Measurements from ENCODE around the gene TESK2. TPM values are rescaled to one million over a fixed set of nuclear protein-coding genes. Genes with fewer than 3 reads are reported as not detected.

TESK2 gene
- polyA plus RNA-seq, 1 donor, result 1.9 TPM

DNA sequence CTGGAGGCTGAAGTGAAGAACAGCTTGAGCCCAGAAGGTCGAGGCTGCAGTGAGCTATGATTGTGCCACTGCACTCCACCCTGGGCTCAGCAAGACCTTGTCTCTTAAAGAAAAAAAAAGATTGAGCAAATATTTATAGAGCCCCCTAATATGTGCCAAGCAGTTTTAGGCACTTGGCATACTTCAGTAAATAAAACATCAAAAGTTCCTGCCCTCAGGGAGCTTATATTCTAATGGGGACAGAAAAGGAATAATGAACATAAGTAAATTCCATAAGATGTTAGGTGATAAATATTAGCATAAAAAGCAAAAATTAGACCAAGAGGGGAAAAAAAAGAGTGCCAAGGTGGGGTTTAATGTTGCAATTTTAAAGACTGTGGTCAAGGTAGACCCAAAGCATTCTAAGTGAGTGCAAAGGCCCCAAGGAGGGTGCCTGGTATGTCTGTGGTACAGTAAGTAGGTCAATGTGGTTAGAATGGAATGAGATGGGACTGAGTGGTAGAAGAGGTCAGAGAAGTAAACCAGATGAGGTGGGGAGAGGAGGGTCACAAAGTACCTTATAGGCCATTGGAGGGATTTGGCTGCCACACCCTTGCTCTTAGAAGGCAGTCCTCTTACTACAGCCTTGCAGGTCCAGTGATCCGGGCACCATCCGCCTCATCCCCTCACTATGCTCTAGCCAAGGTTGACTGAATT is 153.2 kb downstream of the TESK2 start:
- no peak for DNase-seq (ENCODE audit: low read depth)

DNA sequence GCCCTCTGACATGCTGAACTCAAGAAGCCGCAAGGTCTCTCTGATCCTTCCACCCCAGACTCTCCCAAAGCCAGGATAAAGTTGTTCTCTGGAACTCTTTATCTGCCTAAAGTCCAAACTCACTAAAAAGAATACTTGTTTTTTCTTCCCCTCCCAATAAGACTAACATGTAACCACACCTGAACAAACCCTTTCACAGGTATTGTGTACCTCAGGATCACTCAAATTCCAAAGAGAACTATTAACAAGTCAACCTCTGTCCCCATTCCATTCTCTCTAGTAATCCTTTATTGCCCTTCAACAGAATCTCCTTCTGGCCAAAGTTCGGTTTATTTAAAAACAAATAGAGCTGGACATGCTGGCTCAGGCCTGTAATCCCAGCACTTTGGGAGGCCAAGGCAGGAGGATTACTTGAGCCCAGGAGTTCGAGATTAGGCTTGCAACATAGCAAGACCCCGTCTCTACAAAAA is 155.1 kb downstream of the TESK2 start:
- no peak for DNase-seq (ENCODE audit: low read depth)

DNA sequence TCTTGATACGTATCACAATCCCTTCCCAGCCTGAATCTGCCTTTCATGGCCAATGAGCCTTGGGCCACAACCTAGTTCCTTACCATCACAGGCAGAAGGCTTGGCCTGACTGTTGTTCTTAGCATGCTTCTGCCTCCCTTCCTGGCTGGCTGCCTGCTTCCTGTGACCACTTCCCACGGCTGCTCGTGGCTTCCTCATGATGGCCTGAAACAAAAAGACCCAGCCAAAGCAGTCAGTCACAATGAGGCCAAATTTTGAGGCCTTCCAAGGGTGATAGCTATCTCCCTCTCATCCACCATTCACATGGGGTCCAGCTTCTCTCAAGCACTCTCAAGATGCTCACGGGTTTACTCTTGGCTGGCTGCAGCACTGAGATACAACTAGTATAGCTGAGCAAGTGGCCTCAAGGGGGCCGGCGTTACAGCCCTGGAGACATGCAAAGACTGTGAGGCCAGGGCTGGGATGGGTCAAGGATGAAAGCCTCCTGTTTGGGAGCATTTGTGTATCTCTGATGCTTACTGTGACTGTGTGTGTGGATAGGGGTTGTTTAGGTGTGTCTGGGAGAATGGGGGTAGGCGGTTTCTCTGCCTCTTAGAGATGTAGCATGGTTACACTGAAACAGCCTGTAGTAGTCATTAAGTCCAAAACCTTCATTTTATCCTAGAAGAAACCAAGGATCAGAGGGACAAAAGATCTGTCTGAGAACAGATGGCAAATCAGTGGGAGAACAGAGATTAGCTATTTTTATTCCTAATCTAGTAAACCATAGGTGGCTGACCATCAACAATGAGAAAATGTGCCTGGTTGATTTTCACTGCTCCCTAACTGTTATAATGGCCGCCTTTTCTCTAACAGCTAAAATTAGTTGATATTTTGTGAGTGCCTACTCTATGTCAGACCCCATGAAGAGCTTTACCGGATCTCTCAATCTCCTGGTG is 156.4 kb downstream of the TESK2 start:
- DNase-seq (ENCODE audit: low read depth), result no peak

DNA sequence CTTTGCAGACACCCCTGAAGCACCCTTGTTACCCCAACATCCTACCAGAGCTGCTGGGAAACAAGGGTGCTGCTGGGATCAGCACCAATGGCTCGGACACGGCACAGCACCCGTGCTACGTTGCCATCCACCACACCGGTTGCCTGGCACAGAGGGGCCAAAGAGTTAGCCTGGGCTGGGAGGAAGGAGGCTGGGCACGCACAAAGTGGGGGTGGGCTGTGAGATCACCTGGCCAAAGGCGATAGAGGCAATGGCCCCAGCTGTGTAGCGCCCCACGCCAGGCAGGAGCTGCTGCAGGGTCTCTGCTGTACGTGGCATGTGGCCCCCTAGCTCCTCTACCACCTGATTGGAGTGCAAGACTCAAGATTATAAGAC is 158.6 kb downstream of the TESK2 start:
- DNase-seq (ENCODE audit: low read depth), result no peak

DNA sequence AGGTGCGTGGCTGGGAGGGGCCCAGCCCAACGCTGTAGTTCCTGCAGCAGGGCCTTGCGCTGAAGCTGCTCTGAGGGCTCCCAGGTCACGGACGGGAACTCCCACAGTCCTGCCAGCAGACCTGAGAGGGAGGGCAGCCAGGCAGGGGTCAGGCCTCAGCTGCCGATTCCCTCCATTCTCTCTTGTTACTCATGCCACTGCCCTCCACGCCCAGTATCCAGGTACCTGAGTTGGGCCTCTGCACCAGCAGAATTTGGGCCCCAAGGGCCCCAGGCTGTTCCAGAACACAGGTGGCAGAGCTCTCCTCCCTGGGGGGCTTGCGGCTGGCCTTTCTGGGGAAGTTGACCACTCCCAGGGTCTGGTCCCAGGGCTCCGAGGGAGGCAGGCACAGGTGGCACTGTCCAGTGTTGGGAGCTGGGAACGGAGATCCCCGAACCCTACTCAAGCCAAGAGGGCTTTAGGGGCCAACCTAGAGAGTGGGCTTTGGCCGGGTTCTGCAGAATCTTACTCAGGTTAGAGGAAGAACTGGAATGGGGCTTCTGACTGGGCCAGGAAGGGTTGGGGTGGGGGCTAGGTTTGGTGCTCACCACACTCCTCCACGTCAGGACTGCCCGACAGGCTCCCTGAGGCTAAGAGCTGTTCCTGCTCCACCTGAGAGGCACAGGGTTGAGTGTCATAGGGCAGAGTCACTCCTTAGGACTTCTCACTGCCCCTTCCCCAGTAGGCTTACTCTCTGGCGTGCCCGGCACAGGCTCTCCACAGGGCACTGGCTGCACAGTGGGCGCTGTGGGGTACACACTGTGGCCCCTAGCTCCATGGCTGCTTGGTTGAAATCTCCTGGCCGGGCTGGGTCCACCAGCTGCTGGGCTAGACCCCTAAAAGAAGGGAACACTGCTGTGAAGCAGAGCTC is 159.3 kb downstream of the TESK2 start:
- no peak for DNase-seq (ENCODE audit: low read depth)

DNA sequence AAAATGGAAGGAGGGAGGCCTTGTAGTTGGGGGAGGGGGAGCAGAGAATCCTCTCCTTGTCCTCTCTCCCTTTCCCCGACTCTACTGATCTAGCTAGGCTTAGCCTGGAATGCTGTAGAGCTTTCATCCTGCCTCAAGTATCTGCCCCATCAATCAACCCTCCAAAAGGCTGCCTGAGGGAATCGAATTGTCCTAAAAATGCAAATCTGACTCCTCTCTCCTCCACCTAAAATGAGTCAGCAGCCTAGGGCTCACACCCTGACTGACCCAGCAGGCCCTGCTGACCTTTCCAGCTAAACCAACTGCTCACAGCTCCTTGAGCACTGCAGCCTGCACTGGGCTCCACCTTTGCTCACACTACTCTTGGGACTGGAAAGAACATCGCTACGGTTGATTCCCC is 161.5 kb downstream of the TESK2 start:
- DNase-seq (ENCODE audit: low read depth), result no peak

DNA sequence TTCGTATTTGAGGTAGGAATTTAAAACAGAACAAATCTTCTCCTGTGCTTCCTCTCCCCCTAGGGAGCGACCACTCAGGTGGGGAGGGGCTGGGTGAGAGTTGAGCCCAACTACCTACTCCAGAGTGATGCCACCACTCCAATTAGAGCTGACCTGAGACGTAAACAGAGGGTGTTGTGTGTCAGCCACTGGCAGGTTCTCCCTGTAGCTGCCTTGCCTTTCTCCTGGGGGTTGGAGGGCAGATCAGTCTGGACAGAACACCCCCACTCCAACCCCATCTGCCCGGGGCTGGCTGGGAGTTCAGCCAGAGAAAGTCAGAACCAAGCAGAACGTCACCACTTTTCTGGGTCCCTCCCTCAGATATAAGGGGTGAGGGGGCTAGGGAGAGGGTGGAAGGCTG is 162.3 kb downstream of the TESK2 start:
- no peak for DNase-seq (ENCODE audit: low read depth)

DNA sequence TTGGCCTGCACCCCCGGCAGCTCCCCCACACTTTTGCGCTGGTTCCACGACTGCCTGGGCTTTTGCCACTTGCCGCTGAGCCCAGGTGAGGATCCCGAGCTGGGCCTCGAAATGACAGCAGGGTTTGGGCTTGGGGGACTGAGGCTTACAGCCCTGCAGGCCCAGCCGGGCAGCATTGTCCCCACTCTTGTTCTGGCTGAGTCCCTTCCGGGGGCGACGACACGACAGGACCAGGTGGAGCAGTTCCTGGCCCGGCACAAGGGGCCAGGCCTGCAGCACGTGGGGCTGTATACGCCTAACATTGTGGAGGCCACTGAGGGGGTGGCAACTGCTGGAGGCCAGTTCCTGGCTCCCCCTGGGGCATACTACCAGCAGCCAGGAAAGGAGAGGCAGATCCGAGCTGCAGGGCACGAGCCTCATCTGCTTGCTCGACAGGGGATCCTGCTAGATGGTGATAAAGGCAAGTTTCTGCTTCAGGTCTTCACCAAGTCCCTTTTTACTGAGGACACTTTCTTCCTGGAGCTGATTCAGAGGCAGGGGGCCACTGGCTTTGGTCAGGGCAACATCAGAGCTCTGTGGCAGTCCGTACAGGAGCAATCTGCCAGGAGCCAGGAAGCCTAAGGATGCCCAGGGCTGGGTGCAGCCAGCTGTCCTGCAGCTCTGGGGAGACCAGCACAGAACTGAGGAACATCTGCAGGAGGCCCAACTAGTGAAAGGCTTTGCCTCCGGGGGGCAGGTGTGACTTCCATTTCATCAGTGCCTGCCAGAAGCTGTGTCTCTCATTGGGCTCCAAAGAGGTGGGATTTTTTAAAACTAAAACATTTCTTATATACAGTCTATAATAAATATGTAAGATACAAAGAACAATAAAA is 163.1 kb downstream of the TESK2 start:
- DNase-seq (ENCODE audit: low read depth), result no peak

DNA sequence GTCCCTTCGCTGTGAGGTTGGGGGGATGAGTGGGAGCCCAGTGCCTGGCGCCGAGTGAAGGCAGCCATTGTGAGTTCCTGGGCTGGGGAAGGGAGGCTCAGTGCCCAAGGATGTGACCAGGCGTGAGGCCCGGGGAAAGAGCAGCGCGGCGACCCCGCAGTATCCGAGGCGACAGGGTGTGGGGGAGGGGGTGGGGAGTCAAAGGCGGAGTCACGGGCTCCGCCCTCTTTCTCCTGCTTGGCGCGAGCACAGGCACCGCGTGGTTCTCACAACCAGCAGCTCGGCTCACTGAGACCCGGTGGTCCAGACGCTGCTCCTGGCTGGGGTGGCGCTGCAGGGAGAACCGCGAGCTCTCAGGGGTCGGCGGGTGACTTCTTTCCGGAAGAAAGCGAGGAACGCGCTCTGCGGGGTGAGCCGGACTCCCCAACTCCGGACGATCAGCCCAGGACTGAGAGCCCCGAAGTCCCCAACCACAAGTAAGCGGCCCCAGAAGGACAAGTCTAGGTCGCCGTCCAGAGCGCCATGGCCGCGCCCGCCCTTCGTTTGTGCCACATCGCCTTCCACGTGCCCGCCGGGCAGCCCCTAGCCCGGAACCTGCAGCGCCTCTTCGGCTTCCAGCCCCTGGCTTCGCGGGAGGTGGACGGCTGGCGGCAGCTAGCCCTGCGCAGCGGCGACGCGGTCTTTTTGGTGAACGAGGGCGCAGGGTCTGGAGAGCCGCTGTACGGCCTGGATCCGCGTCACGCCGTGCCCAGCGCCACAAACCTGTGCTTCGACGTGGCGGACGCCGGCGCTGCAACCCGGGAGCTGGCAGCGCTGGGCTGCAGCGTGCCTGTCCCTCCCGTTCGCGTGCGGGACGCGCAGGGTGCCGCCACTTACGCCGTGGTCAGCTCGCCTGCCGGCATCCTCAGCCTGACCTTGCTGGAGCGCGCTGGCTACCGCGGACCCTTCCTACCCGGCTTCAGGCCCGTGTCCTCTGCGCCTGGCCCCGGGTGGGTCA is 164.0 kb downstream of the TESK2 start, which contains the start of gene HPDL:
Gene HPDL (plus strand): TSS at position 269 of the 997 bp plus-strand sequence. CDS start 254 bp downstream, at position 523.
- DNase-seq (ENCODE audit: low read depth), result peak; percentile 32

DNA sequence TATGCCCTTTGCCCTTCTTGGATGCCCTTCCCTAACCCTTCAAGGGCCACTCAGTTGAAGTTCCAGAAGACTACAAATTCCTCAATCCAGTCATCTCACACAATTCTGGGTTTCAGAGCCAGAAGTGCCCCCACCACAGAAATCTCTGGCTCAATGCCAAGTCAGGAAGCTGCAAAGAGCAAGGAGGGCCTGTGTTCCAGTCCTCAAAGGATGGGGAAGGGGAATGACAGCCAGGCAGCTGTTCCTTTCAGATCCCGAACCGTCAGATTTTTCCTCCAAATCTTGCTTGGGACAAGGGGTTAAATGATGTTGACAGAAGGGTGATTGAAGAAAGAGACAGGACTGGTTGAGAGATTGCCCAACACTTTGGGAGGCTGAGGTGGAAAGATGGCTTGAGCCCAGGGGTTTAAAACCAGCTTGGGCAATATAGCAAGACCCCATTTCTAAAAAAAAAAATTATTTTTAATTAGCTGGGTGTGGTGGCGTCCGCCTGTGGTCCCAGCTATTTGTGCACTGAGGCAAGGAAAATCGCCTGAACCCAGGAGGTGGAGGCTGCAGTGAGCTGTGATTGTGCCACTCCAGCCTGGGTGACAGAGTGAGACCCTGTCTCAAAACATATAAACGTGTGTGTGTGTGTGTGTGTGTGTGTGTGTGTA is 165.0 kb downstream of the TESK2 start:
- no peak for DNase-seq (ENCODE audit: low read depth)

DNA sequence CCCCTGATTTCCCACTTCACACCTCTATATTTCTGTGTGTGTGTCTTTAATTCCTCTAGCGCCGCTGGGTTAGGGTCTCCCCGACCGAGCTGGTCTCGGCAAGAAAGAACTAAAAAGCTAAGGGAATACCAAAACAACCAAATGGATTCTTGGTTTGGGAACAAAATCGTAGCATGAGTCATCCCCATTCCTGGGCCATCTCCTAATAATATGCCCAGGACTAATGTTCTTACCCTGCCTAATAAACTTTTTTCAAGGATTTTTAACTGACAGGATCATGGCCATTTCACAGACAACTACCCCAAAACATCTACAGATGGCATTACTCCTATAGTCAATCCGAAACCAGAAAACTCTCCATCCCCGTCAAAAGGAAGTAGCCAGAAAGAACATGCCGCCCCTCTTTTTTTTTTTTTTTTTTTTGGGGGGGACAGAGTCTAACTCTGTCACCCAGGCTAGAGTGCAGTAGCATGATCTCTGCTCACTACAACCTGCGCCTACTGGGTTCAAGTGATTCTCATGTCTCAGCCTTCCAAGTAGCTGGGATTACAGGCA is 168.4 kb downstream of the TESK2 start:
- DNase-seq (ENCODE audit: low read depth), result no peak

DNA sequence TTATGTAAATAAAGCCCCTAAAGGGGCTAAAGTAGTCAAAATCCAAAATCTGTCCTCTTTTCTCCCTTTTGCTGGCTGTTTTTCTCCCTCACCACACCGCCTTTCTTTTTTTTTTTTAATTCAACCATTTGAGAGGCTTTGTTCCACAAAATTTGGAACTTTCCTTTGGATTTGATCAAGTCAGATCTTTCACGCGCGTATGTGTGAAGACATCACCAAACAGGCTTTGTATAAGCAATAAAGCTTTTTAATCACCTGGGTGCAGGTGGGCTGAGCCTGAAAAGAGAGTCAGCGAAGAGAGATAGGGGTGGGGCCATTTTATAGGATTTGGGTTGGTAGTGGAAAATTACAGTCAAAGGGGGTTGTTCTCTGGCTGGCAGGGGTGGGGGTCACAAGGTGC is 169.5 kb downstream of the TESK2 start:
- no peak for DNase-seq (ENCODE audit: low read depth)

DNA sequence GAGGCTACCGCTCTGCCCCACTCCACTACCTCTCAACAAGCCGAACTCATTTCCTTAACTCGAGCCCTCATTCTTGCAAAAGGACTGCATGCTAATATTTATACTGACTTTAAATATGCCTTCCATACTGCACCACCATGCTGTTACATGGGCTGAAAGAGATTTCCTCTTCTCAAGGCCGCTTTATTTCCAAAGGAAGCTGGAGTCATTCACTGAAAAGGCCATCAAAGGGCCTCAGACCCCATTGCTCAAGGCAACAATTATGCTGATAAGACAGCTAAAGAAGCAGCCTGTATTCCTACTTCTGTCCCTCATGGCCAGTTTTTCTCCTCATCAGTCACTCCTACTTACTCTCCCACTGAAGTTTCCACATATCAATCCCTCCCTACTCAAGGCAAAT is 171.2 kb downstream of the TESK2 start:
- no peak for DNase-seq (ENCODE audit: low read depth)

DNA sequence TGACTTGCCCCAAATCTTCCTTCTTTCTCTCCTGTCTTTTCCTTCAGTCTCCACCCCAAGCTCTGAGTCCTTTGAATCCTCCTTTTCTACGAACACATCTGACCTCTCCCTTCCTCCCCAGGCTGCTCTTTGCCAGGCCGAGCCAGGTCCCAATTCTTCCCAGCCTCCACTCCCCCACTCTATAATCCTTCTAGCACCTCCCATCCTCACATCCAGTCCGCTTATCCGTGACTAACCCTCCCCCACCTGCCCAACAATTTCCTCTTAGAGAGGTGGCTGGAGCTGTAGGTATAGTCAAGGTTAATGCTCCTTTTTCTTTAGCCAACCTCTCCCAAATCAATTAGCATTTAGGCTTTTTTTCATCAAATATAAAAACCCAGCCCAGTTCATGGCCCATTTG is 173.8 kb downstream of the TESK2 start:
- DNase-seq (ENCODE audit: low read depth), result no peak

DNA sequence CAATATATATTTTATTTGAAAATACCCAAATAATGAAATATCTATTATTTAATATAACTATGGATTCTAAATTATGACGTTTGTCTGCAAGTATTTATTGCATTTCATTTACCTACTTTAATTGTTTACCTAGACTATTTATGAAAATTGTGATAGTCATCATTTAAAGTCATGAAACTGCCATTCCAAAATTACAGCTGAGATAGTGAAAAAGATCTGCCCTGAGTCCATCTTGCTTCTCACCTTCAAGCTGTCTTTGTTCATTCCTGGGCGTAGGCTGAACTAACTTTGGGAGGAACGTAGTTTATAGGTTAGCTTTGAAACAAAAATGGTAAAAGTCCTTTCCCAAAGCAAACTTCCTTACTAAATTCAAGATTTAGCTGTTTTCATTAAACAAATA is 176.7 kb downstream of the TESK2 start:
- DNase-seq (ENCODE audit: low read depth), result no peak

DNA sequence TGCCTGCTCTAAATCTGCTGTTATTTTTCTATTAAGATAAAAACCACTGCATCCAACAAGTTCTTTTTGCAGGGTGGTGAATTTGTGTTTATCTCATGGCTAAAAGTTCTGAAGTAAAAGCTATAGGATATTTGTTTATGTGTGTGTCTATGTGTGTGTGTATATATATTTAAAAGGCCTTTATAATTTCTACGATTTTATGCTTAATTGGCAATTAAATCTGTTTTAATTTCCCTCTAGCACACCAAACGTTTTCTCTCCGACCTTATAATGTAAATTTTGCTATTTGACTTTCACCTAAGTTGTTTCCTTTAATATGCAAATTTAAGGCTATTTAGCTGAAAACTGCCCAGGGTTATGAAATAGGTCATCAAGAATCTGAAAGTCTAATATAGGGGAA is 184.1 kb downstream of the TESK2 start:
- DNase-seq (ENCODE audit: low read depth), result no peak

DNA sequence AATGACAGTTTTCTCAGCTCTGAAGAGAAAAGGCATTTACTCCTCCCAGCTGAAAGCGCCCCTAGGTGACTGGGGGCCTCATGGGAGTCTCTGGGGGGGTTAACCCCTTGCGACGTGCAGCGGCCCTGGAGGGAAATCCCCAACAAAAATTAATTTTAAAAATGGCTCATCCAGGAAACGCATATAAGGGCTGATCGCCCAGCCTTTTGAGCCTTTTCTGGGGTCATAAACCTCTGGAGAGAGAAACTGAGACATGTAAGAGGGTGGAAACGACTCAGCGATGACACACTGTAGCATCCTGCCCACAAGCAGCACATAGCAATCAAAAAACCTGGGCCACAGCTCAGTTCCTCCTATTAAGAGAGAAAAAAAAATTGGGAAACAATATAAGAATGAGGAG is 184.6 kb downstream of the TESK2 start:
- DNase-seq (ENCODE audit: low read depth), result no peak

DNA sequence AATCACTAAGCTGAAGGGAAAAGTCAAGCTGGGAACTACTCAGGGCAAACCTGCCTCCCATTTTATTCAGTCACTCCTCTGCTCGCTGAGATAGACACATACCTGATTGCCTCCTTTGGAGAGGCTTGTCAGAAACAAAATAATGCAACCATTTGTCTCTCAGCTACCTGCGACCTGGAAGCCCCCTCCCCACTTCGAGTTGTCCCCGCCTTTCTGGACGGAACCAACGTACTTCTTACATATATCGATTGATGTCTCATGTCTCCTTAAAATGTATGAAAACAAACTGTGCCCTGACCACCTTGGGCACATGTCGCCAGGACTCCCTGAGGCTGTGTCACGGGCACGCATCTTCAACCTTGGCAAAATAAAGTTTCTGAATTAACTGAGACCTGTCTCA is 185.7 kb downstream of the TESK2 start:
- DNase-seq (ENCODE audit: low read depth), result no peak

Measured in forelimb muscle (tissue), 1 donor.